A549 (cell line): ENCODE data around the gene AK8. TPM values are rescaled to one million over a fixed set of nuclear protein-coding genes. Genes with fewer than 3 reads are reported as not detected.

Source experiments
- ATAC-seq, 2 experiments: fragments of 200-7000 bp in 1 of 2; fragments of >200 bp in 1 of 2; cut with Nextera tagmentation in 1 of 2; cut with Tn5 transposase in 1 of 2; 3 replicates each; pipeline versions ENCODE4 v1.8.0 to v1.9.1; 2018 to 2020; ENCODE audit warnings: mild to moderate bottlenecking in 1 of 2, moderate library complexity in 1 of 2
- CTCF ChIA-PET: fragments of 300-600 bp; sonication (Branson Sonifier 250); formaldehyde crosslinking; extraction: SDS; loops from one replicate; lab custom pipeline; 2021; ENCODE audit warnings: antibody characterized with exemption, inconsistent platforms; lab: Yijun Ruan, JAX
- POLR2A ChIA-PET: fragments of 350-600 bp; formaldehyde crosslinking; extraction: SDS; loops from one replicate; lab custom pipeline; 2021; ENCODE audit warnings: antibody characterized with exemption, inconsistent platforms; lab: Yijun Ruan, JAX
- DNase-seq, 2 experiments: peaks; one replicate each; pipeline versions ENCODE4 v3.0.0 to v3.0.0-alpha.2; 2011 to 2016; ENCODE audit warnings: low read depth in 1 of 2, low spot score in 1 of 2
- FAIRE-seq: peaks from 2 replicates; lab custom pipeline; 2011; peaks lifted over from hg19 to GRCh38; lab: Jason Lieb, UNC
- H3K27ac ChIP-seq, 2 experiments: fragments of >200 bp; sonication (Bioruptor Twin); formaldehyde crosslinking; 3 replicates each; pipeline ENCODE4 v1.5.1; 2016 to 2017
- H3K4me1 ChIP-seq: fragments of >200 bp; sonication (Bioruptor Twin); formaldehyde crosslinking; 3 replicates; pipeline ENCODE4 v1.6.1; 2016
- H3K4me2 ChIP-seq: fragments of >200 bp; sonication (Bioruptor Twin); formaldehyde crosslinking; 3 replicates; pipeline ENCODE4 v1.6.1; 2016
- H3K4me3 ChIP-seq: fragments of >200 bp; sonication (Bioruptor Twin); formaldehyde crosslinking; 3 replicates; pipeline ENCODE4 v1.5.1; 2016
- H3K9me3 ChIP-seq: fragments of >200 bp; sonication (Bioruptor Twin); formaldehyde crosslinking; 3 replicates; pipeline ENCODE4 v1.6.1; 2016
- BCL3 ChIP-seq: fragments of >200 bp; sonication (Bioruptor Twin); formaldehyde crosslinking; IDR thresholded peaks from 3 replicates; pipeline ENCODE4 v1.6.1; 2016
- CBX8 ChIP-seq: fragments of 200-600 bp; sonication (generic); IDR thresholded peaks from 2 replicates; pipeline ENCODE4 v1.6.1; 2016
- CEBPB ChIP-seq, 2 experiments: fragments of >200 bp in 1 of 2; sonication (Bioruptor Twin) in 1 of 2; formaldehyde crosslinking in 1 of 2; IDR thresholded peaks; 2 replicates each; pipeline ENCODE4 v1.6.1; 2012 to 2016
- CTCF ChIP-seq: fragments of >200 bp; sonication (Bioruptor Twin); formaldehyde crosslinking; IDR thresholded peaks from 3 replicates; pipeline ENCODE4 v1.5.1; 2016
- FOSL2 ChIP-seq, 2 experiments: fragments of 450-650 bp in 1 of 2; fragments of >200 bp in 1 of 2; sonication (Bioruptor Twin) in 1 of 2; formaldehyde crosslinking; IDR thresholded peaks; 2 replicates each; pipeline versions ENCODE4 v1.5.0 to v1.6.1; 2016 to 2020; ENCODE audit warnings: mild to moderate bottlenecking in 1 of 2, moderate library complexity in 1 of 2
- GATA3 ChIP-seq: IDR thresholded peaks from 2 replicates; pipeline ENCODE4 v1.6.1; 2012; ENCODE audit warnings: borderline replicate concordance
- HDAC2 ChIP-seq: fragments of 200-600 bp; sonication (generic); IDR thresholded peaks from 2 replicates; pipeline ENCODE4 v1.6.1; 2016
- HES2 ChIP-seq: fragments of >200 bp; sonication (Bioruptor Twin); formaldehyde crosslinking; IDR thresholded peaks from 2 replicates; pipeline ENCODE4 v1.6.1; 2016
- HOXA7 ChIP-seq: fragments of 250-450 bp; sonication (Bioruptor Pico); IDR thresholded peaks from 2 replicates; pipeline ENCODE4 v1.5.0; 2020; ENCODE audit warnings: mild to moderate bottlenecking, moderate library complexity
- HOXB13 ChIP-seq: fragments of 250-450 bp; sonication (Bioruptor Pico); IDR thresholded peaks from 2 replicates; pipeline ENCODE4 v1.5.0; 2020; ENCODE audit warnings: low read depth, mild to moderate bottlenecking, moderate library complexity
- JUN ChIP-seq, 2 experiments: fragments of >200 bp; sonication (Bioruptor Twin); formaldehyde crosslinking; IDR thresholded peaks; 2 replicates in 1 of 2; 3 replicates in 1 of 2; pipeline ENCODE4 v1.6.1; 2016 to 2017
- MAX ChIP-seq: IDR thresholded peaks from 2 replicates; pipeline ENCODE4 v1.6.1; 2012
- NFE2L2 ChIP-seq: fragments of 150-350 bp; conservative IDR thresholded peaks from 2 replicates; pipeline ENCODE4 v1.6.1; 2014; ENCODE audit warnings: low read length
- NR3C1 ChIP-seq: fragments of >200 bp; sonication (Bioruptor Twin); formaldehyde crosslinking; IDR thresholded peaks from 3 replicates; pipeline ENCODE4 v1.6.1; 2017
- RNF2 ChIP-seq: fragments of 200-600 bp; sonication (generic); IDR thresholded peaks from 2 replicates; pipeline ENCODE4 v1.6.1; 2016; ENCODE audit warnings: low read depth, mild to moderate bottlenecking, antibody characterized with exemption, moderate library complexity, borderline replicate concordance
- SMC3 ChIP-seq: fragments of >200 bp; sonication (Bioruptor Twin); formaldehyde crosslinking; IDR thresholded peaks from 3 replicates; pipeline ENCODE4 v1.6.1; 2018; ENCODE audit warnings: inconsistent platforms
- SREBF2 ChIP-seq: fragments of 450-650 bp; IDR thresholded peaks from 2 replicates; pipeline ENCODE4 v1.6.1; 2014; ENCODE audit warnings: mild to moderate bottlenecking, moderate library complexity
- ZFP36 ChIP-seq: fragments of 450-650 bp; IDR thresholded peaks from 2 replicates; pipeline ENCODE4 v1.6.1; 2014; ENCODE audit warnings: borderline replicate concordance; ENCODE audit not compliant: partially characterized antibody
- ZNF302 ChIP-seq: fragments of 250-450 bp; sonication (Bioruptor Pico); IDR thresholded peaks from 2 replicates; pipeline ENCODE4 v1.9.0; 2021; ENCODE audit warnings: inconsistent platforms, mild to moderate bottlenecking, moderate library complexity
- ZSCAN20 ChIP-seq: fragments of 250-450 bp; sonication (Bioruptor Pico); IDR thresholded peaks from 2 replicates; pipeline ENCODE4 v1.8.0; 2022; ENCODE audit warnings: mild to moderate bottlenecking, moderate library complexity
- WGBS: methylation state at CpG from one replicate; pipeline ENCODE4 v1.1.6; 2017; ENCODE audit errors: missing lambda C conversion rate; 5-methylcytosine and 5-hydroxymethylcytosine counted together
- polyA plus RNA-seq, 4 experiments: library from polyadenylated mRNA; depleted of rRNA in 3 of 4; stranded (reverse); fragments of >200 nt; fragmentation: RNase III in 1 of 4; extraction: RNeasy Plus Mini Kit Qiagen cat#74134 plus additional on column Dnase treatment in 1 of 4; gene quantifications; 2 replicates in 3 of 4; 3 replicates in 1 of 4; pipeline ENCODE4 v1.2.3, GENCODE V29; 2011 to 2017

Gene AK8
- polyA plus RNA-seq, 2 of the 4 experiments (the other 2 are of a cell fraction), result 0.61 to 0.63 TPM

DNA sequence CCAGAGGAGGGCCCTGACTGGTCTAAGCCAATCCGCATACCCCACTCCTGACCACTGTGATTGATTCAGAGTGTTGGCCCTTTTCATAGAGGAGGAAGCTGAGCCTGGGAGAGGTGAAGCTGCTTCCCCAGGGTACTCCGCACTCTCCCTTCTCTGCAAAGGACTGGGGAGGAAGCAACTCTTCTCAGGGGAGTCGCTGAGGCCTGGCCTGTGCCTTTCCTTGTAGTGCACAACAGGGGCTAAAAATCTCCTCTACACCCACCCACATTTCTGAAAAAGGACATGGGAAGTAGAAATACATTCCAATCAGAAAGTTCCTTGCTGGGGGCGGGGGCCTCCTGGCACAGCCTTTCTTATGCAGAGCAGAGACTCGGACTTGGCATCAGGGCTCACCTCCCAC, 22.2 kb downstream of the AK8 start (continued):
- TF ChIP-seq BCL3 (no peak), FOSL2 (IDR thresholded peaks at IDR 0.05) (no peak), FOSL2 (CRISPR knock-in tag; IDR thresholded peaks at IDR 0.05) (no peak), NR3C1 (no peak), SMC3 (no peak), CTCF (no peak), SREBF2 (no peak), CBX8 (no peak)
- TF ChIP-seq, all 56 proteins: peak for 0

- CTCF ChIA-PET, result no interaction called here
- FAIRE-seq (no peak), DNase-seq (no peak), ATAC-seq (no peak; a peak in 1 of 6 replicates)
- POLR2A ChIA-PET, result no interaction called here
- no peak overlapping the region for H3K4me3 ChIP-seq
- no peaks in the 10 kb centered on the region for H3K9me3 ChIP-seq
- H3K4me2 ChIP-seq, result no peak overlapping the region
- no peak for TF ChIP-seq HOXA7
- no peak for TF ChIP-seq HOXB13 (CRISPR knock-in tag)
- no peak for TF ChIP-seq NFE2L2
- no peak for TF ChIP-seq ZSCAN20 (CRISPR knock-in tag)
- no peak for TF ChIP-seq NR3C1
- TF ChIP-seq RNF2, result no peak
- TF ChIP-seq MAX, result no peak
- 56% methylated on average over 10 of the region's 10 CpGs for WGBS
- no peaks in the 10 kb centered on the region for H3K4me1 ChIP-seq
- no peak overlapping the region for H3K27ac ChIP-seq
Measured at GRCh38 chr9:132854832-132855231, 23.3 kb downstream of the AK8 start.

DNA sequence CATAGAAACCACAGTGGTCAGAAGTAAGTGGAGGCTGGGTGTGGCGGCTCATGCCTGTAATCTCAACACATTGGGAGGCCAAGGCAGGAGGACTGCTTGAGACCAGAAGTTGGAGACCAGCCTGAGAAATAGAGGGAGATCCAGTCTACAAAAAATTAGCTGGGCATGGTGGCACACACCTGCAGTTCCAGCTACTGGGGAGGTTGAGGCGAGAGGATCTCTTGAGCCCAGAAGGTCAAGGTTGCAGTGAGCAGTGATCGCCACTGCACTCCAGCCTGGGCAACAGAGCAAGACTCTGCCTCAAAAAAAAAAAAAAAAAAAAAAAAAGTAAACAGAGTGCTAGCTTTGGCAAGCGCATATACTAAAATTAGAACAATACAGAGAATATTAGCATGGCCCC, 24.6 kb downstream of the AK8 start:
- CTCF ChIA-PET, result no interaction called here
- TF ChIP-seq HES2 (no peak), ZNF302 (no peak), HDAC2 (no peak), CEBPB (IDR thresholded peaks at IDR 0.05) (no peak), GATA3 (no peak), JUN (IDR thresholded peaks at IDR 0.05) (no peak), CTCF (no peak), HOXA7 (no peak), ZFP36 (no peak)

More for the DNA sequence above, 24.6 kb downstream of the AK8 start:
- DNase-seq, result no peak
- Histone ChIP-seq H3K27ac (no peak overlapping the region), H3K4me2 (no peak overlapping the region), H3K4me3 (no peak overlapping the region), H3K4me1 (no peaks in the 10 kb centered on the region), H3K9me3 (no peaks in the 10 kb centered on the region)
- no peak for ATAC-seq
- 86% methylated on average over 4 of the region's 4 CpGs for WGBS
- no peak for FAIRE-seq
- POLR2A ChIA-PET, result no interaction called here
